ENCODE data around the gene ISOC2.

Gene ISOC2

GRCh38 chr19:55477905-55478304, 16.5 kb upstream of the ISOC2 start:
- no peak for DNase-seq (ENCODE audit: low spot score)

GRCh38 chr19:55476100-55476775, 14.8 kb upstream of the ISOC2 start, which contains the start of gene ZNF628:
TSS of gene ZNF628 (plus strand) at chr19:55476617. CDS start at chr19:55479911, 3,294 bp downstream.
- peak; percentile 99 for DNase-seq (ENCODE audit: low spot score)

- DNase-seq (ENCODE audit: low spot score): no peak
These were observed 13.1 kb upstream of the ISOC2 start for GRCh38 chr19:55474269-55475265.

- DNase-seq (ENCODE audit: low spot score): no peak
These were observed 12.0 kb upstream of the ISOC2 start for GRCh38 chr19:55473225-55474012.

- DNase-seq (ENCODE audit: low spot score): no peak
These were observed 11.0 kb upstream of the ISOC2 start for GRCh38 chr19:55472463-55472862.

- no peak for DNase-seq (ENCODE audit: low spot score)
These were observed 9.8 kb upstream of the ISOC2 start for GRCh38 chr19:55471266-55471665.

GRCh38 chr19:55468054-55468393, 6.6 kb upstream of the ISOC2 start:
- no peak for DNase-seq (ENCODE audit: low spot score)

- peak; percentile 76 for DNase-seq (ENCODE audit: low spot score)
These were observed 6.0 kb upstream of the ISOC2 start for GRCh38 chr19:55467236-55468053.

GRCh38 chr19:55466241-55466614, 4.8 kb upstream of the ISOC2 start:
- no peak for DNase-seq (ENCODE audit: low spot score)

GRCh38 chr19:55465460-55466240, 4.2 kb upstream of the ISOC2 start:
- no peak for DNase-seq (ENCODE audit: low spot score)

GRCh38 chr19:55464662-55465054, 3.2 kb upstream of the ISOC2 start, which contains the start of gene C19orf85:
TSS of gene C19orf85 (minus strand) at chr19:55464751. CDS start at chr19:55464554, 197 bp downstream.
- no peak for DNase-seq (ENCODE audit: low spot score)

- no peak for DNase-seq (ENCODE audit: low spot score)
These were observed 2.7 kb upstream of the ISOC2 start for GRCh38 chr19:55464039-55464661.

GRCh38 chr19:55463583-55464031, 2.2 kb upstream of the ISOC2 start:
- no peak for DNase-seq (ENCODE audit: low spot score)

- DNase-seq (ENCODE audit: low spot score): no peak
These were observed 1.3 kb upstream of the ISOC2 start for GRCh38 chr19:55462722-55463121.

GRCh38 chr19:55461974-55462626, 658 bp upstream of the ISOC2 start:
- no peak for DNase-seq (ENCODE audit: low spot score)

- peak; percentile 97 for DNase-seq (ENCODE audit: low spot score)
These were observed 678 bp downstream of the ISOC2 start for GRCh38 chr19:55460670-55461258.

- no peak for DNase-seq (ENCODE audit: low spot score)
These were observed 1.3 kb downstream of the ISOC2 start for GRCh38 chr19:55459950-55460657.

GRCh38 chr19:55459551-55459949, 1.9 kb downstream of the ISOC2 start:
- no peak for DNase-seq (ENCODE audit: low spot score)
